ENCODE data around the gene PYCR2. TPM values are rescaled to one million over a fixed set of nuclear protein-coding genes. Genes with fewer than 3 reads are reported as not detected.
"Not testable (repeated sequence)": the region's sequence is repeated elsewhere in the genome, so short reads cannot be mapped to it uniquely, and the experiment has no call there.

The PYCR2 gene
- total RNA-seq = 10 to 100 TPM; 51.3 to 92.2 (median 65.1) TPM

DNA sequence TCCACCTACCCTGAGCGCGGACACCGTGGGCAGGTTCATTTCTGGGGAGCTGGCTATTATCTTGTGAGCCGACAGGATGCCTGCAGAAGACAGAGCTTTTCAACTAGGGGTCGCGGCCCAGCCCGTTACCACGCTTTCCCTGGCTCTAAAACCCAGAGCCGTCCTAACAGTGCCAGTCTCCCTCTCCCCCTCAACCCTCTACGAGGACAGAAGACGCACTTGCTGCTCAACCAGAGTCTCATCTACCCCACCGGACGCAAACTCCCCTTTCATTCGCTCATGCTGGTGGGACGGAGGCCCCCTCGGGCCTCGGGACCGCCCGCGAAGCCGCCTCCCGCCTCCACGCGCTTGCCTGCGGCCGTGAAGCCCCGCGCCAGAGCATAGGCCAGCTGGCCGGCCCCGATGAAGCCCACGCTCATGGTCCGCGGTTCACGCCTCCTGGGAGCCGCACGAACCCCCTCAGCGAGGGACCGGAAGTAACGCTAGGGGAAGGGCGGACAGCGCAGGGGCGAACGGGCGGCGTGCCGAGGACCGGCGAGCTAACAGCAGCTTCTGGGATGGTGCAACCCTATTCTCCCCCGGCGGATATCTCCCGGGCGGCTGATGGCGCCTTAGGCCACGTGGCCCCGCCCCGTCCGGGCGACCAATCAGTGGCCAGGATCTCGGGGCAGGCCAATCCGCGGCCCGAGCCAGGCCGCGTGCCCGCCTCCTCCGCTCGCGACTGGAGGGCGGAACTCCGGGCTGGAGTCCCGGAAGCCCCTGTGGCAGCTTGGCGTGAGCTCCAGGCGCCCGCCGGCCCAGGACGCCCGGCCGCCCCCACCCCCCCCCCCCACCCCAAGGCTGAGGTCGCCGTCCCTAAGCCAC, at the start of gene PYCR2:
Gene PYCR2 (minus strand): TSS at position 559 of the 864 bp plus-strand sequence. CDS start 140 bp downstream, at position 419.
- Histone ChIP-seq H3K27ac (peak within 1 kb of the TSS; percentile 90 to 91), H3K4me3 (peak within 1 kb of the TSS; percentile 59 to 74 (median 71)), H3K4me1 (replicated peaks in 1 of 2) (peaks cover 14 to 15% of the 10 kb centered on the region in 2 donors)
- in situ Hi-C loops (cut with MboI; ENCODE audit: low pct_unique_long_range_greater_than_20kb in 2 of 9, low sequenced_read_pairs in 9 of 9, unreplicated experiment in 9 of 9) = no loop called here
- peak; percentile 95 to 97 (median 97) for ATAC-seq (replicated peaks in 6 of 8)
- 0 to 7% (median 0%) methylated on average over 3 to 22 of the region's 80 CpGs; no CpG with 5 or more reads in 5 of the 10 experiments for WGBS, 10 experiments

DNA sequence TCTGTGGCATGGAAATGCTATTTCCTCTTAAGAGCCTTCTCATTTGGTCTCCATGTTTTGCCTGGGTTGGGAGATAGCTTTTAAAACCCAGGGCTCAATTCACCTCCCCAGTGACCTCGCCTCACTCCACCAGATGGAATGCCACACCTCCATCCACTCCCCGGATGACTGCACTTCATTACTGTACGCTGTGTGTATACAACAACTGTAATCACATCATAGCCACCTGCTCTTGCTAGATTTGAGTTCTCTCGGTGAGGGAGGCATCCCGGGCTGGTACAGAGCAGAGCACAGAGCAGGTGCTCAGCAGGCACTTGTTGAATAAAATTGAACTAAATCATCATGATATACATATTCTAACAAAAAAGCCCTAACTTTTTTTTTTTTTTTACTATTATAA, 49.1 kb upstream of the PYCR2 start:
- in situ Hi-C loops (cut with MboI; ENCODE audit: low pct_unique_long_range_greater_than_20kb in 2 of 9, low sequenced_read_pairs in 9 of 9, unreplicated experiment in 9 of 9) = loop anchor here in 3 of 9 experiments (10.0 kb wide), 1 partner anchor 498 kb away; no protein-coding TSS in a partner anchor
- ATAC-seq (replicated peaks in 6 of 8) = peak in 1 of 8 experiments; percentile 44
- Histone ChIP-seq H3K27ac (no peak overlapping the region), H3K4me1 (replicated peaks in 1 of 2) (peaks cover 0 to 7% of the 10 kb centered on the region in 2 donors), H3K4me3 (no peak overlapping the region)
- 40 to 100% (median 90%) methylated on average over 1 to 5 of the region's 5 CpGs; no CpG with 5 or more reads in 2 of the 10 experiments for WGBS, 10 experiments

DNA sequence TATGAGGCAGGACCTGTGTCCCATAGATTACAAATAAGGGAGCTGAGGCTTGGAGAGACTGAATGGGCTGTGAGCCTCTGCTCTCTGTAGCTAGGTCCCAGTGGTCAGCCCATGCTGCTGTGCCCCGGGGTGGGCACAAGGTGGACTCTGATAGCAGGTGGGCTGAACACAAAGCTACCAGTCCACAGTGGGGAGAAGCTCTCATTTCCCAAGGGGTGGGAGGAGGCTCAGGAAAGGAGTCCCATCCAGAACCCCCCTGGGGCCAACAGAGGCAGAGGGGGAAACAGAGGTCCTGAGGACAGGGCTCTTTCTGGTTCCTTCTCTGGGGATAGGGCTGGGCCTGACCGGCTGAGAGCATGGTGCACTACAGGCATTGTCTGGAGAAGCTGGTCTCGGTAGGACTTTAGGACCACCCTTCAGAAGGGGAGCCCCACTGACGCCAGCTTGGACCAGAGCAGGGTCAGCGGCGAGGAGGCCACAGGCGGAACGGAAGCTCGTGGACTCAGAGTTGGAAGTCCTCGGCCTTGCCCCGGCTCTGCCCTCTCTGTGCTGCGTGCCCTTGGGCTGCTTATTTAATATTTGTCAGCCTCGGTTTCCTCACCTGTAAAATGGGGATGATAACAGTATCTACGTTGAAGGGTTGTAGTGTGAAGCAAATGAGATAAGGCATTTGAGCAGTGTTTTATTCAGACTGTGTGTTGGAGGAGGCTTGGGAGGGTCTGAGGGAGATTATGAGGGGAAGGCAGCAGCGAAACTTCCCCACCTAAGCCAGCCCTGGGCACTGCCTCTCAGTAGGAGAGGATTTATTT, 48.5 kb upstream of the PYCR2 start:
- H3K4me3 ChIP-seq = no peak overlapping the region
- peaks cover 0 to 7% of the 10 kb centered on the region in 2 donors for H3K4me1 ChIP-seq (replicated peaks in 1 of 2)
- no peak for ATAC-seq (replicated peaks in 6 of 8)
- in situ Hi-C loops (cut with MboI; ENCODE audit: low pct_unique_long_range_greater_than_20kb in 2 of 9, low sequenced_read_pairs in 9 of 9, unreplicated experiment in 9 of 9) = loop anchor here in 3 of 9 experiments (10.0 kb wide), 1 partner anchor 498 kb away; no protein-coding TSS in a partner anchor
- WGBS, 10 experiments = 60 to 100% (median 81%) methylated on average over 1 to 15 of the region's 15 CpGs; no CpG with 5 or more reads in 3 of the 10 experiments
- H3K27ac ChIP-seq = no peak overlapping the region

- in situ Hi-C loops (cut with MboI; ENCODE audit: low pct_unique_long_range_greater_than_20kb in 2 of 9, low sequenced_read_pairs in 9 of 9, unreplicated experiment in 9 of 9) = loop anchor here in 3 of 9 experiments (10.0 kb wide), 1 partner anchor 496 kb away; no protein-coding TSS in a partner anchor
- 67 to 100% (median 86%) methylated on average over 2 to 14 of the region's 16 CpGs; no CpG with 5 or more reads in 2 of the 10 experiments for WGBS, 10 experiments
- not testable (repeated sequence) for H3K4me3 ChIP-seq; H3K4me1 ChIP-seq (replicated peaks in 1 of 2); ATAC-seq (replicated peaks in 6 of 8); H3K27ac ChIP-seq
Observed at GRCh38 chr1:225970592-225971157, 46.6 kb upstream of the PYCR2 start.

- no CpG with 5 or more reads among the region's 28 CpGs for WGBS, 10 experiments
- in situ Hi-C loops (cut with MboI; ENCODE audit: low pct_unique_long_range_greater_than_20kb in 2 of 9, low sequenced_read_pairs in 9 of 9, unreplicated experiment in 9 of 9) = loop anchor here in 3 of 9 experiments (10.0 kb wide), 1 partner anchor 495 kb away; no protein-coding TSS in a partner anchor
- H3K27ac ChIP-seq; H3K4me1 ChIP-seq (replicated peaks in 1 of 2); H3K4me3 ChIP-seq; ATAC-seq (replicated peaks in 6 of 8): not testable (repeated sequence)
Observed at GRCh38 chr1:225969751-225970150, 45.7 kb upstream of the PYCR2 start.

DNA sequence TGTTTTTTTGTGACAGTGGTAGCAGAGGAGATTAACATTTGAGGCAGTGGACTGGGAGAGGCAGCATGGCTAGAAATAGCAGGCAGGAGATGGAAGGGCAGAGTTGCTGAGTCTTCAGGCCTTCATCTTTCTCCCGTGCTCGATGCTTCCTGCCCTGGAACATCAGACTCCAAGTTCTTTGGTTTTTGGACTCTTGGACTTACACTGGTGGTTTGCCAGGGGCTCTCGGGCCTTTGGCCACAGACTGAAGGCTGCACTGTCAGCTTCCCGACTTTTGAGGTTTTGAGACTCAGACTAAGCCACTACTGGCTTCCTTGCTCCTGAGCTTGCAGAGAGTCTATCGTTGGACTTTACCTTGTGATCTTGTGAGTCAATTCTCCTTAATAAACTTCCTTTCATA, 41.2 kb upstream of the PYCR2 start:
- no peak for ATAC-seq (replicated peaks in 6 of 8)
- Histone ChIP-seq H3K4me1 (replicated peaks in 1 of 2) (peaks cover 0 to 5% of the 10 kb centered on the region in 2 donors), H3K4me3 (no peak overlapping the region), H3K27ac (no peak overlapping the region)
- in situ Hi-C loops (cut with MboI; ENCODE audit: low pct_unique_long_range_greater_than_20kb in 2 of 9, low sequenced_read_pairs in 9 of 9, unreplicated experiment in 9 of 9) = no loop called here
- 7 to 100% (median 85%) methylated on average over 1 to 5 of the region's 5 CpGs; no CpG with 5 or more reads in 2 of the 10 experiments for WGBS, 10 experiments

GRCh38 chr1:225963735-225964530, 39.9 kb upstream of the PYCR2 start:
- ATAC-seq (replicated peaks in 6 of 8) = no peak
- Histone ChIP-seq H3K4me1 (replicated peaks in 1 of 2) (peaks cover 0 to 3% of the 10 kb centered on the region in 2 donors), H3K4me3 (no peak overlapping the region), H3K27ac (no peak overlapping the region)
- in situ Hi-C loops (cut with MboI; ENCODE audit: low pct_unique_long_range_greater_than_20kb in 2 of 9, low sequenced_read_pairs in 9 of 9, unreplicated experiment in 9 of 9) = no loop called here
- WGBS, 10 experiments = 66 to 95% (median 87%) methylated on average over 3 to 11 of the region's 15 CpGs; no CpG with 5 or more reads in 1 of the 10 experiments

DNA sequence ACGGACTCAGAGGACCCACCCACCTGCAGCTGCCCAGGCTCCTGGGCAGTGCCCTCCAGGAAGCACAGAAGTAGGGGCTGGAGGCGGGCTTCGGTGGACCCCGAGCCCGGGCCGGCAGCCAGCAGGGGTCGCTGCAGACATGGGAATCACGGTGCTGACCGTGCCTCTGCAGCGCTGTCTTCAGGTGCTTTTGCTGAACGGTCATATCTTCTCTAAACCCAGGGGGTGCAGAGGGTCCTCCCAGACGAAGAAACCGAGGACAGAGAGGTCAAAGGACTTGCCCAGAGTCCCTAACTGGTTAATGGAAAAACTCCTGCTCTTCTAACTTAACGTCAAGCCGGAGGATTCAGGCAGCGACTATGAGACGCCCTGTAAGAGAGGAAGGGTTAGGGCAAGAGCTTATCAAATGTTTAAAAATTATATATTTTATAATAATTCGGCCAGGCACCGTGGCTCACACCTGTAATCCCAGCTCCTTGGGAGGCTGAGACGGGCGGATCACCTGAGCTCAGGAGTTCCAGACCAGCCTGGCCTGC, 38.5 kb upstream of the PYCR2 start:
- in situ Hi-C loops (cut with MboI; ENCODE audit: low pct_unique_long_range_greater_than_20kb in 2 of 9, low sequenced_read_pairs in 9 of 9, unreplicated experiment in 9 of 9) = no loop called here
- ATAC-seq (replicated peaks in 6 of 8) = peak in 5 of 8 experiments; percentile 19 to 92 (median 80)
- 15 to 80% (median 46%) methylated on average over 3 to 16 of the region's 21 CpGs; no CpG with 5 or more reads in 3 of the 10 experiments for WGBS, 10 experiments
- H3K4me1 ChIP-seq (replicated peaks in 1 of 2) = no peaks in the 10 kb centered on the region
- H3K27ac ChIP-seq = no peak overlapping the region
- no peak overlapping the region for H3K4me3 ChIP-seq

- no peak overlapping the region for H3K4me3 ChIP-seq
- 51 to 92% (median 86%) methylated on average over 5 to 20 of the region's 20 CpGs; no CpG with 5 or more reads in 1 of the 10 experiments for WGBS, 10 experiments
- in situ Hi-C loops (cut with MboI; ENCODE audit: low pct_unique_long_range_greater_than_20kb in 2 of 9, low sequenced_read_pairs in 9 of 9, unreplicated experiment in 9 of 9) = no loop called here
- no peaks in the 10 kb centered on the region for H3K4me1 ChIP-seq (replicated peaks in 1 of 2)
- no peak for ATAC-seq (replicated peaks in 6 of 8)
- no peak overlapping the region for H3K27ac ChIP-seq
Observed at GRCh38 chr1:225961659-225962439, 37.8 kb upstream of the PYCR2 start.

GRCh38 chr1:225958041-225958440, 34.0 kb upstream of the PYCR2 start:
- no peak for ATAC-seq (replicated peaks in 6 of 8)
- Histone ChIP-seq H3K4me3 (no peak overlapping the region), H3K4me1 (replicated peaks in 1 of 2) (no peaks in the 10 kb centered on the region), H3K27ac (no peak overlapping the region)
- in situ Hi-C loops (cut with MboI; ENCODE audit: low pct_unique_long_range_greater_than_20kb in 2 of 9, low sequenced_read_pairs in 9 of 9, unreplicated experiment in 9 of 9) = no loop called here
- 20 to 94% (median 71%) methylated on average over 1 to 2 of the region's 3 CpGs; no CpG with 5 or more reads in 1 of the 10 experiments for WGBS, 10 experiments

- H3K27ac ChIP-seq = no peak overlapping the region
- no peak overlapping the region for H3K4me3 ChIP-seq
- H3K4me1 ChIP-seq (replicated peaks in 1 of 2) = no peaks in the 10 kb centered on the region
- 67 to 100% (median 82%) methylated on average over 1 of the region's 1 CpG; no CpG with 5 or more reads in 6 of the 10 experiments for WGBS, 10 experiments
- in situ Hi-C loops (cut with MboI; ENCODE audit: low pct_unique_long_range_greater_than_20kb in 2 of 9, low sequenced_read_pairs in 9 of 9, unreplicated experiment in 9 of 9) = no loop called here
- no peak for ATAC-seq (replicated peaks in 6 of 8)
Observed at GRCh38 chr1:225954753-225955152, 30.7 kb upstream of the PYCR2 start.

Measured in motor neuron (in vitro differentiated cells).